ENCODE measurements around the gene C19orf85.
A peak's percentile ranks its signal among the peaks of the same experiment; 100 is the strongest.

C19orf85 gene

DNA sequence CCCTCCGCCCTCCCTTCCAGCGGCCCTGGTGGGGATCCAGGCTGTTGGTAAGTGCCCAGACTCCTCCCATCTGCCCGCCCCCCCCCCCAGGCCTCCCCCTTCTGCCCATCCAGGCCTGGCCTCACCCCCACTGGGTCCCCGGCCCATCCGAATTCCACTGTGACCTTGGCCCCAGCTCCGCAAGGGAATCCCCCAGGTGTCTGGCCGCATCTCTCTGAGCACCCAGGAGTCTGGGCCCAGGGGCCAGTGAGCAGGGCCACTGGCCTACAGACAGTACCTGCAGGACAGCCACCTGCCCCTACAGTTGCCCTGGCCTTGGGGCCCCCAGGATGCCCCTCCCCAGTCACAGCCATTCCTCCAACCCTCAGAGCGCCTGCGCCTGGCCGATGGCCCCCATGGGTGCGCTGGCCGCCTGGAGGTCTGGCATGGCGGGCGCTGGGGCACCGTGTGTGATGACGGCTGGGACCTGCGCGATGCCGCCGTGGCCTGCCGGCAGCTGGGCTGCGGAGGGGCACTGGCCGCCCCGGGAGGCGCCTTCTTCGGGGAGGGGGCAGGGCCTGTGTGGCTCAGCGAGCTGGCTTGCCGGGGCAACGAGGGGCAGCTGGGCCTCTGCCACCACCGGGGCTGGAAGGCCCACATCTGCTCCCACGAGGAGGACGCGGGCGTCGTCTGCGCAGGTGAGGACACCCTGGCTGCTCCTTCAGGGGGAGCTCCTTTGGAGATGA, 24.6 kb upstream of the C19orf85 start:
- DNase-seq = no peak

DNA sequence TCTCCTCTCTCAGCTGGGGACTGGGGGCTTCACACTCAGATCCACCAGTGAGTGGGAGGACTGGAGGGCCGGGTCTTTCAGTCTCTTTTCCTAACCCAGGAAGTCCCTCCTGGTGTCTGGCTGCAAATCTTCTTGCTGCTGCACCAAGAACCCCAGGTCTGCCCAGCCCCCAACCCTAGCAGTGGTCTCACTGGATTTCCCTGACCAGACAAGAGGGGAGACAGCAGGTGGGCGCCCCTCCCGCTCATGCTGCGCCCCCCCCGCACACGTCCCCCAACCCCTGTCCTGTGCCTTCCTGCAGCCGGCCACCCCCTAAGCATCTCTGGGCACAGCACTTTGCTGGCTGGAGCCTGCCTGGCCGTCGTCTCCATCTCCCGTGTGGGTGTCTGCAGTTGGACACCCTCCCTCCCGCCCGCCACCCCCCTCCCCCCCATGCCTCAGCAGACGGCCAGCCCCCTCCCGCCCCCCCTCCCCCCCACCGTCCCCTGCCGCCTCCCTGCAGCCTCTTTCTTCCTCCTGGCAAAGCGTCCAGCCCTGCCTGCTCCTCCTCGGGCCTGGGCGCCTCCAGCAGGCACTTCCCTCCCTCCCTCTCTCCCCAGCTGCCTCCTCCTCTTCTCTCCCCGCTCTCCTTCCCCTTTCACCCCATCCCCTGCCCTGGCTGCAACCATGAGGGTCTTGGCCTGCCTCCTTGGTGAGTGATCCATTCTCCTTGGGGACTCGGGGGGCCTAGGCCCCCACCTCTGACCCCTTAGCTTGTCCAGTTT, 23.6 kb upstream of the C19orf85 start, which contains the start of gene SSC5D:
Gene SSC5D, plus strand, starts transcription at position 513 of the 764 bp plus-strand sequence. Its CDS starts 154 bp downstream, at position 667.
- no peak for DNase-seq

DNA sequence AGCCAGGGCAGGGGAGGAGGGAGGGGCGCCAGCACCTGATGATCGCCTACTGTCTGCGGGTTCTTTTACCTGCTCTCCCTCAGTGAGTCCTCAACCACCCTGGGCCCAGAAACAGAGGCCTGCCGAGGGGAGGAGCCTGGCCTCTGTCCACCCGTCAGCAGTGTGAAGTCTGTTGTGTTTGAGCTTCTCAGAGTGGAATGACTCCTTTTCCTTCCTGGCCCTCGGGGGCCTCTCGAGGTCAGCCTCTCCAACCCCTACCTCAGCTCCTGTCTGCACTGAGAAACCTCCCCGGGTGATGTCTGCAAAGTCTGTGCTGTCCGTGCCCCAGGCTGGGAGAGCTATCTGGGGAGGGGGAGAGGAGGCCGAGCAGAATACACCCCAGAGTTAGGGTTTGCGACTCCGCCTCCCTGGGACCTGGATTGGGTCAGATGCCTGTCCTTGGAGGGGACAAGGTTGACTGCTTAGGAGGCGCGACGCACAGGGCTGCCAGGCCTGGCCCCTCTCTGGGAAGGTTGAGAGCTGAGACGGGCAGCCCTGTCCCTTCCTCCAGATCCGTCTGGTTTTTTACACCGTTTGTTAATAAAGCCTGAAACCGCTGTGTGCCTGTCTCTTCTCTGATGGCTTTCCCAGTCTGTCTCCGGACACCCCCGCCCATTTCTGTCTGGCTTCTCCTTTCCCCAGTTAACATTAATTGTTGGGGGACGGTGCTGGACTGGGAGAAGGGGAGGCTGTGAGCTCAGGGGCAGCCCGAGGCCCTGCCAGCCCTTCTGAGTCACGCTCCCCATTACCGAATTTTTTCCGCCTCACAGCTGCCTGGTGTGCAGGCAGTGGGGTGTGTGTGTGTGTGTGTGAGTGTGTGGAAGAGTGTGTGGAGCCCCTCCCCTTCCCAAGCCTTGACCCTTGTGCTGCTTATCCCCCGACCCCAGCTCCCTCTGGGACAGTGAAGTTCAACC, 22.7 kb upstream of the C19orf85 start:
- no peak for DNase-seq

GRCh38 chr19:55486043-55486970, 21.8 kb upstream of the C19orf85 start:
- DNase-seq = no peak

DNA sequence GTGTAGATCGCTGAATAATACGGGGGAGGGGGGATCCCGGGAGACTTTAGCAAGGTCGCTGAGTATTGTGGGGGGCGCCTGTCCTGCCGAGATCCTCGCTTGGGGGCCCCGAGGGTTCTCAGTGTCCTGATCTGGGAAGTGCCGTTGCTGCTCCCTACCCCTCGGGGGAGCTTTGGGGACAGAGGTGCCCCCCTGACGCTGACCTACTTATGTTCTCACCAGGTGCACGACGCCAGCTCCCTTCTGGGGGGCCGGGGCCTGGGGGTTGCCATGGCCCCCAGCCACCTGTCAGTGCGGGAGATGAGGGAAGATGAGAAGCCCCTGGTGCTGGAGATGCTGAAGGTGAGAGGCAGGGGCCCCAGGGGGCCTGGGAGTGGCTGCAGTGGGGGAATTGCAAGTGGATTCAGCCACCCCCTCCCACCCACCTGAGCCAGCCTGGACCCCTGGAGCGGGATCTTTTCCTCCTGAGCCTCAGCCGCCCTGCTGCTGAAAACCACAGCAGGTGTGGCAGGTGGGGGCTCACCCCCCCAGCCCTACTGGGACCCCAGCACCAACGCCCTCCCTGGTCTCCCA, 21.0 kb upstream of the C19orf85 start:
- peak; percentile 51 for DNase-seq

DNA sequence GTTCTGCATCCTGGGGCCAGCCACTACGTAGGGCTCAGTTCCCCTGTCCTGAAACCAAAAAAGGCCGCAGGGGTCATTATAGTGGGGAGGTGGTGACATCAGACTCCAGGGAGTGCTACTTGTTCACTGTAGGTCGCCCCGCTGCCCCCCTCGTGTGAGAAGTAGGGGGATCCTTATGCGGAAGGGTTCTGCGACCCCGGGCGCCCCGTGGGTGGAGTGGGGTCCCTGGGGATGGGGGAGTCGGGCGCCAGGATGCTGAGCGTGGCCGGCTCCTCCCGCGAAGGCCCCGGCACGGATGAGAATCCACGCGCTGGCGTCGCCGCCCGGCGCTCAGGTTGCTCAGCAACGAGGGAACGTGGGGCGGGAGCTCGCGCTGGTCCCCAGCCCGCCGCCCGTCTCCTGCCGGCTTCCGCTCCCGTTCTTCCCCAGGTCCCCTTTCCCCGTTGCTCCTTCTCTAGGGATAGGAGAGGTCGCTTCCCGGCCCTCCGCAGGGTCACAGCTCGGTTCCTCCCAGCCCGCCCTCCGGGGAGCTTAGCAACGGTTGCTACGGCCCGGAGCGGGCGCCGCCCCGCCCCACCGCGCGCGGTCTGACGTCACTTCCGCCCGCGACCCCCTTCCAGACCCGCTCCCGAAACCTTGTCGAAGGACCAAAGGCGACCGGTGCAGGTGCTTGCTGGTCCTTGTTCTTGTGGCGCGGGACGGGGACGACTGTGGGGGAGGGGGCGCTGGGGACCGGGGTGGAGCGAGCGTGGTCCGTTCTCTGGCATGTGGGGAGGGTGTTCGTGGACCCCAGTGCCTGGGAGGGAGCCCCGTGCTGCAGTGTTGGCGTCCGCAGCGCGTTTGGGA, 20.3 kb upstream of the C19orf85 start, which contains the start of gene NAT14:
Gene NAT14, plus strand, starts transcription at position 596 of the 846 bp plus-strand sequence. CDS start 521 bp downstream, outside the sequence.
- DNase-seq = peak; percentile 83

DNA sequence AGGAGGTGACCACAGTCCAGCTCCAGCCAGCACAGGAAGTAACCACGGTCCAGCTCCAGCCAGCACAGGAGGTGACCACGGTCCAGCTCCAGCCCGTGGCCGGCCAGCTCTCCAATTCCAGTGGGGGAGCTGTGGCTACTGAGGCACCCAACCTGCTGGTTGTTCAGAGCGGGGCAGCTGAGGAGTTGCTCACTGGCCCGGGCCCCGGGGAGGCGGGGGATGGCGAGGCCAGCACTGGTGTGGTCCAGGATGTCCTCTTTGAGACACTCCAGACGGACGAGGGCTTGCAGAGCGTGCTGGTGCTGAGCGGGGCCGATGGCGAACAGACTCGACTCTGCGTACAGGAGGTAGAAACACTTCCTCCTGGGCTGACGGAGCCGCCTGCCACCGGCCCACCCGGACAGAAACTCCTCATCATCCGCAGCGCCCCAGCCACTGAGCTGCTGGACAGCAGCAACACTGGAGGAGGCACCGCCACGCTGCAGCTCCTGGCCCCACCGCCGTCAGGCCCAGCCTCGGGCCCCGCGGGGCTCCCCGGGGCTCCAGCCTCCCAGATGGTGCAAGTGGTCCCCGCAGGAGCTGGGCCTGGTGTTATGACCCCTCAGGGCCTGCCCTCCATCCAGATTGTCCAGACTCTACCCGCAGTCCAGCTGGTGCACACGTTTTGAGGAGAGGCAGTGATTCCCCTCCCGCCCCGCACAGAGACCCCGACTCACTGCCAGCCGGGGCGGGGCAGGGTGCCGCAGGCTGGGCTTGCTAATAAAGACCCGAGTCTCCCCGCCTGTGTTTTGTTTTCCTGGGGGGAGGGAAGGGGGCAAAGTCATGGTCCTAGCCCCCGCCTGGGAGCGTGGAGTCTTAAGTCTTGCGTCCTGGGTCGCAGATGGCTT, 19.4 kb upstream of the C19orf85 start:
- no peak for DNase-seq

GRCh38 chr19:55482967-55483705, 18.6 kb upstream of the C19orf85 start:
- no peak for DNase-seq

DNA sequence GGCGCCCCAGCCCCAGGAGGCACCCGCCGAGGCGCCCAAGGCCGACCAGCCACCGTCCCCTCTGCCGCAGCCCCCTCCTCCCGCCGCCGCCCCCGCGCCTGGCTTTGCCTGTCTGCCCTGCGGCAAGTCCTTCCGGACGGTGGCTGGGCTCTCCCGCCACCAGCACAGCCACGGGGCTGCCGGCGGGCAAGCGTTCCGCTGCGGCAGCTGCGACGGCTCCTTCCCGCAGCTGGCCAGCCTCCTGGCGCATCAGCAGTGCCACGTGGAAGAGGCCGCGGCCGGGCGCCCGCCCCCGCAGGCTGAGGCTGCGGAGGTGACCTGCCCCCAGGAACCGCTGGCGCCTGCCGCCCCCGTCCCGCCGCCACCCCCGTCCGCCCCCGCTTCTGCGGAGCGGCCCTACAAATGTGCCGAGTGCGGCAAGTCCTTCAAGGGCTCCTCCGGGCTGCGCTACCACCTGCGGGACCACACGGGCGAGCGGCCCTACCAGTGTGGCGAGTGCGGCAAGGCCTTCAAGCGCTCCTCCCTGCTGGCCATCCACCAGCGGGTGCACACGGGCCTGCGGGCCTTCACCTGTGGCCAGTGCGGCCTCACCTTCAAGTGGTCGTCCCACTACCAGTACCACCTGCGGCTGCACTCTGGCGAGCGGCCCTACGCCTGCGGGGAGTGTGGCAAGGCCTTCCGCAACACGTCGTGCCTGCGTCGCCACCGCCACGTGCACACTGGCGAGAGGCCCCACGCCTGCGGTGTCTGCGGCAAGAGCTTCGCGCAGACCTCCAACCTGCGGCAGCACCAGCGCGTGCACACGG, 17.8 kb upstream of the C19orf85 start:
- DNase-seq = no peak

DNA sequence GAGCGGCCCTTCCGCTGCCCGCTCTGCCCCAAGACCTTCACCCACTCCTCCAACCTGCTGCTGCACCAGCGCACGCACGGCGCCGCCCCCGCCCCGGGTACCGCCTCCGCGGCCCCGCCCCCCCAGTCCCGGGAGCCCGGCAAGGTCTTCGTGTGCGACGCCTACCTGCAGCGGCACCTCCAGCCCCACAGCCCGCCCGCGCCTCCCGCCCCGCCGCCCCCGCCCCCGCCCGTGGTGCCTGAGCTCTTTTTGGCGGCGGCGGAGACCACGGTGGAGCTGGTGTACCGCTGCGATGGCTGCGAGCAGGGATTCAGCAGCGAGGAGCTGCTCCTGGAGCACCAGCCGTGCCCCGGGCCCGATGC, 17.2 kb upstream of the C19orf85 start:
- no peak for DNase-seq

- DNase-seq = no peak
Observed at GRCh38 chr19:55481148-55481793, 16.7 kb upstream of the C19orf85 start.

GRCh38 chr19:55479451-55480230, 15.1 kb upstream of the C19orf85 start:
- no peak for DNase-seq

GRCh38 chr19:55479045-55479444, 14.5 kb upstream of the C19orf85 start:
- DNase-seq = no peak

GRCh38 chr19:55478364-55478763, 13.8 kb upstream of the C19orf85 start:
- DNase-seq = no peak

GRCh38 chr19:55477905-55478304, 13.4 kb upstream of the C19orf85 start:
- DNase-seq = no peak

- DNase-seq = peak; percentile 100
Observed at GRCh38 chr19:55476100-55476775, 11.7 kb upstream of the C19orf85 start, which contains the start of gene ZNF628. TSS of gene ZNF628 (plus strand) at chr19:55476617. CDS start at chr19:55479911, 3,294 bp downstream.

Measured in NCI-H146 (cell line).